GM12891 (cell line): ENCODE results near the gene SNCB.

Source experiments
- POLR2A ChIP-seq: IDR thresholded peaks from 2 replicates; pipeline ENCODE4 v1.6.1; 2011; ENCODE audit warnings: low read depth, low read length, control low read depth
- POLR2AphosphoS5 ChIP-seq: IDR thresholded peaks from 2 replicates; pipeline ENCODE4 v1.6.1; 2011; ENCODE audit warnings: low read depth, low read length, control low read depth

DNA sequence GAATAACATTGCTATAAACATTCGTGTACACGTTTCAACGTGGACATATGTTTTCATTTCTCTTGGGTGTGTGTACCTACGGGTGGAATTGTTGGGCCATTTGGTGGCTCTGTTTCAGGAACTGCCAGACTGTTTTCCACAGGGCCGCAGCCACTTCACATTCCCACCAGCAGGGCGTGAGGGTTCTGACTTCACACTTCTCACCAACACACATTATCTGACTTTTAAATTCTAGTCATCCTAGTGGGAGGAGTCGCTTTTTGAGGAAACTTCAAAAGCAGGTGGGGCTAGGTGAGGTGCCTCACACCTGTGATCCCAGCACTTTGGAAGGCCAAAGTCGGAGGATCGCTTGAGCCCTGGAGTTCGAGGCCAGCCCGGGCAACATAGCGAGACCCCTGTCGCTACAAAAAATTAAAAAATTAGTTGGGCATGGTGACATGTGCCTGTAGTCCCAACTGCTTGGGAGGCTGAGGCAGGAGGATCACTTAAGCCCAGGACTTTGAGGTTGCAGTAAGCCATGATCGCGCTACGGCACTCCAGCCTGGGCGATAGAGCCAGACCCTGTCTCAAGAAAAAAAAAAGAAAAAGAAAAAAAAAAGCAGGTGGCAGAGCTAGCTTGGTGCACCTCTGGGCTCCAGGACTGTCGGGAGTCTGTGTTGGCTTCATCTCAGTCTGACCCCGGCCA lies 45.5 kb upstream of the SNCB start:
- TF ChIP-seq POLR2A (no peak), POLR2AphosphoS5 (no peak)
